Vagina (tissue), 2 donors: ENCODE measurements around the gene EEF1AKMT3.
A peak's percentile ranks its signal among the peaks of the same experiment; 100 is the strongest.

Source experiments
- CTCF ChIP-seq, 3 experiments: fragments of 450-650 bp in 2 of 3; fragments of 200-600 bp in 1 of 3; sonication (generic) in 1 of 3; IDR thresholded peaks; one replicate each; pipeline ENCODE4 v1.5.1; 2017 to 2019; ENCODE audit warnings: antibody characterized with exemption in 3 of 3, mild to moderate bottlenecking in 2 of 3, moderate library complexity in 2 of 3
- POLR2A ChIP-seq, 2 donors: fragments of 450-650 bp; IDR thresholded peaks; one replicate each; pipeline ENCODE4 v1.6.1; 2017; ENCODE audit warnings: antibody characterized with exemption in 2 of 2, mild to moderate bottlenecking in 2 of 2, moderate library complexity in 2 of 2
- POLR2AphosphoS5 ChIP-seq, 2 donors: sonication (generic); formaldehyde crosslinking; IDR thresholded peaks; one replicate each; pipeline ENCODE4 v1.9.0; 2017; ENCODE audit warnings: antibody characterized with exemption in 2 of 2, mild to moderate bottlenecking in 2 of 2, low read depth in 1 of 2; ENCODE audit not compliant: insufficient read depth in 1 of 2

GRCh38 chr12:57823131-57823907 lies 50.9 kb downstream of the EEF1AKMT3 start:
- TF ChIP-seq CTCF (IDR thresholded peaks at IDR 0.05), result no peak
- TF ChIP-seq POLR2A (IDR thresholded peaks at IDR 0.05), result no peak
- TF ChIP-seq POLR2AphosphoS5 (IDR thresholded peaks at IDR 0.05; ENCODE audit: insufficient read depth in 1 of 2, low read depth in 1 of 2), result peak in 1 of 2 donors; percentile 30
